Fibroblast of lung (primary cell): ENCODE measurements around the gene ATP6V0C. TPM values are rescaled to one million over a fixed set of nuclear protein-coding genes. Genes with fewer than 3 reads are reported as not detected.
A peak's percentile ranks its signal among the peaks of the same experiment; 100 is the strongest.

Experiments used
- DNase-seq, 2 donors: peaks; one replicate each; pipeline versions ENCODE4 v3.0.0 to v3.0.0-alpha.2; 2010; ENCODE audit warnings: low read depth in 2 of 2
- H2AFZ ChIP-seq: 2 replicates; pipeline ENCODE4 v1.5.1; 2012; ENCODE audit warnings: low read length, control low read depth, inconsistent platforms
- H3K27ac ChIP-seq: 2 replicates; pipeline ENCODE4 v1.5.1; 2011; ENCODE audit warnings: low read length, control low read depth; ENCODE audit not compliant: insufficient read depth
- H3K27me3 ChIP-seq: 2 replicates; pipeline ENCODE4 v1.5.1; 2011; ENCODE audit warnings: mild to moderate bottlenecking, low read length; ENCODE audit not compliant: control insufficient read depth, insufficient read depth
- H3K36me3 ChIP-seq: 2 replicates; pipeline ENCODE4 v1.5.1; 2011; ENCODE audit warnings: low read length; ENCODE audit not compliant: control insufficient read depth, insufficient read depth
- H3K4me1 ChIP-seq: 2 replicates; pipeline ENCODE4 v1.5.1; 2011; ENCODE audit warnings: low read length; ENCODE audit not compliant: control insufficient read depth, insufficient read depth; ENCODE audit errors: extremely low read depth
- H3K4me2 ChIP-seq: 2 replicates; pipeline ENCODE4 v1.5.1; 2011; ENCODE audit warnings: low read length, control low read depth; ENCODE audit not compliant: insufficient read depth; ENCODE audit errors: extremely low read depth
- H3K4me3 ChIP-seq, 4 experiments: fragments of 200-600 bp in 1 of 4; sonication (generic) in 1 of 4; replicated peaks in 1 of 4; 2 replicates each; pipeline ENCODE4 v1.5.1; 2011 to 2016; ENCODE audit warnings: low read length in 4 of 4, low read depth in 3 of 4, mild to moderate bottlenecking in 3 of 4, control low read depth in 2 of 4, inconsistent platforms in 1 of 4, mixed read lengths in 1 of 4; ENCODE audit not compliant: insufficient read depth in 1 of 4; ENCODE audit errors: control extremely low read depth in 1 of 4
- H3K79me2 ChIP-seq: 2 replicates; pipeline ENCODE4 v1.5.1; 2012; ENCODE audit warnings: mild to moderate bottlenecking, low read length, inconsistent platforms; ENCODE audit not compliant: control insufficient read depth, insufficient read depth
- H3K9ac ChIP-seq: 2 replicates; pipeline ENCODE4 v1.5.1; 2011; ENCODE audit warnings: mild to moderate bottlenecking, low read length, control low read depth; ENCODE audit not compliant: insufficient read depth
- H3K9me3 ChIP-seq: 2 replicates; pipeline ENCODE4 v1.5.1; 2012; ENCODE audit warnings: low read depth, low read length; ENCODE audit not compliant: control insufficient read depth, insufficient read depth
- H4K20me1 ChIP-seq: 2 replicates; pipeline ENCODE4 v1.5.1; 2011; ENCODE audit warnings: low read length; ENCODE audit not compliant: control insufficient read depth, insufficient read depth; ENCODE audit errors: extremely low read depth
- CTCF ChIP-seq, 2 donors: IDR thresholded peaks in 1 of 2; conservative IDR thresholded peaks in 1 of 2; 1 replicate in 1 of 2; 2 replicates in 1 of 2; pipeline ENCODE4 v1.5.1; 2011 to 2012; ENCODE audit warnings: low read length in 2 of 2, control low read depth in 1 of 2, inconsistent platforms in 1 of 2, low read depth in 1 of 2, mild to moderate bottlenecking in 1 of 2
- EZH2 ChIP-seq: IDR thresholded peaks from 2 replicates; pipeline ENCODE4 v1.5.1; 2012; ENCODE audit warnings: low read length, control low read depth, mild to moderate bottlenecking; ENCODE audit errors: missing control alignments
- polyA plus RNA-seq, 2 donors: library from polyadenylated mRNA; depleted of rRNA in 1 of 2; stranded (reverse) in 1 of 2; unstranded in 1 of 2; fragments of >200 nt; gene quantifications; 2 replicates each; pipeline ENCODE4 v1.2.1, GENCODE V29; 2011 to 2012; ENCODE audit warnings: missing spikeins in 1 of 2
- total RNA-seq: library from RNA; depleted of rRNA; stranded (reverse); fragments of >200 nt; gene quantifications from 2 replicates; pipeline ENCODE4 v1.2.1, GENCODE V29; 2014

The ATP6V0C gene
- total and polyA plus RNA-seq, 2 donors (not counting 1 experiment from before 2014, with no cell fraction given), result 11.2 to 43.0 TPM

GRCh38 chr16:2511128-2511800, 2.5 kb upstream of the ATP6V0C start:
- Histone ChIP-seq H3K4me3 (peak overlapping the region in 1 of 4 experiments; percentile 24), H3K36me3 (peaks cover under 1% of the 10 kb centered on the region), H4K20me1 (no peaks in the 10 kb centered on the region), H3K27me3 (no peaks in the 10 kb centered on the region), H3K9ac (no peak overlapping the region), H3K79me2 (peaks cover 23% of the 10 kb centered on the region), H3K4me2 (peak overlapping the region; percentile 58), H3K9me3 (no peaks in the 10 kb centered on the region), H3K4me1 (peaks cover 13% of the 10 kb centered on the region), H2AFZ (no peak overlapping the region), H3K27ac (peak overlapping the region; percentile 44)
- DNase-seq, result peak; percentile 61 to 70
- TF ChIP-seq EZH2 (no peak), CTCF (conservative IDR thresholded peaks at IDR 0.05 in 1 of 2, IDR thresholded peaks at IDR 0.05 in 1 of 2; ENCODE audit: low read depth in 1 of 2, low read length in 2 of 2) (no peak)

GRCh38 chr16:2511996-2512734, 1.6 kb upstream of the ATP6V0C start:
- Histone ChIP-seq H3K27me3 (no peaks in the 10 kb centered on the region), H3K36me3 (peaks cover 3% of the 10 kb centered on the region), H3K9ac (no peak overlapping the region), H3K4me2 (no peak overlapping the region), H3K27ac (no peak overlapping the region), H3K4me1 (peaks cover 18% of the 10 kb centered on the region), H3K4me3 (no peak overlapping the region), H3K79me2 (peaks cover 32% of the 10 kb centered on the region), H3K9me3 (no peaks in the 10 kb centered on the region), H2AFZ (no peak overlapping the region), H4K20me1 (peaks cover 2% of the 10 kb centered on the region)
- TF ChIP-seq EZH2, result no peak
- no peak for TF ChIP-seq CTCF (conservative IDR thresholded peaks at IDR 0.05 in 1 of 2, IDR thresholded peaks at IDR 0.05 in 1 of 2; ENCODE audit: low read depth in 1 of 2, low read length in 2 of 2)
- DNase-seq, result no peak

GRCh38 chr16:2512735-2513404, 882 bp upstream of the ATP6V0C start:
- H3K4me3 ChIP-seq, result peak overlapping the region in 3 of 4 experiments; percentile 35 to 96 (median 57)
- peak overlapping the region; percentile 85 for H3K4me2 ChIP-seq
- H3K9me3 ChIP-seq, result no peaks in the 10 kb centered on the region
- peaks cover 3% of the 10 kb centered on the region for H3K36me3 ChIP-seq
- no peak for DNase-seq
- H2AFZ ChIP-seq, result no peak overlapping the region
- no peak overlapping the region for H3K27ac ChIP-seq
- TF ChIP-seq CTCF (conservative IDR thresholded peaks at IDR 0.05 in 1 of 2, IDR thresholded peaks at IDR 0.05 in 1 of 2; ENCODE audit: low read depth in 1 of 2, low read length in 2 of 2) (no peak), EZH2 (no peak)
- H4K20me1 ChIP-seq, result peaks cover 2% of the 10 kb centered on the region
- no peak overlapping the region for H3K9ac ChIP-seq
- no peaks in the 10 kb centered on the region for H3K27me3 ChIP-seq
- peaks cover 39% of the 10 kb centered on the region for H3K79me2 ChIP-seq
- H3K4me1 ChIP-seq, result peaks cover 18% of the 10 kb centered on the region
